GM12872 (cell line): ENCODE data around the gene HLA-DOA.

Experiments used
- CTCF ChIP-seq: IDR thresholded peaks from 3 replicates; pipeline ENCODE4 v1.5.1; 2011; ENCODE audit warnings: low read depth, mild to moderate bottlenecking, low read length, moderate library complexity; ENCODE audit not compliant: insufficient read depth

The HLA-DOA gene

GRCh38 chr6:33023536-33023935 lies 14.1 kb upstream of the HLA-DOA start:
- TF ChIP-seq CTCF, result no peak

GRCh38 chr6:33021917-33022316 lies 12.5 kb upstream of the HLA-DOA start:
- no peak for TF ChIP-seq CTCF

- no peak for TF ChIP-seq CTCF
Measured at GRCh38 chr6:33019372-33019771, 10.0 kb upstream of the HLA-DOA start.

- TF ChIP-seq CTCF, result no peak
Measured at GRCh38 chr6:33018904-33019303, 9.5 kb upstream of the HLA-DOA start.

GRCh38 chr6:33018418-33018817 lies 9.0 kb upstream of the HLA-DOA start:
- no peak for TF ChIP-seq CTCF

GRCh38 chr6:33017694-33018353 lies 8.4 kb upstream of the HLA-DOA start:
- no peak for TF ChIP-seq CTCF

GRCh38 chr6:33017018-33017417 lies 7.6 kb upstream of the HLA-DOA start:
- TF ChIP-seq CTCF, result no peak

GRCh38 chr6:33015798-33016197 lies 6.4 kb upstream of the HLA-DOA start:
- no peak for TF ChIP-seq CTCF
